Thyroid gland (tissue), 4 donors: ENCODE measurements around the gene ALOX15B.

ENCODE experiments used
- POLR2A ChIP-seq, 2 donors: fragments of 450-650 bp; IDR thresholded peaks; one replicate each; pipeline ENCODE4 v1.6.1; 2017; ENCODE audit warnings: antibody characterized with exemption in 2 of 2, mild to moderate bottlenecking in 2 of 2, moderate library complexity in 1 of 2
- TF ChIP-seq, protein P1 (sequence below), 6 experiments: fragments of 200-600 bp in 3 of 6; fragments of 450-650 bp in 3 of 6; sonication (generic) in 3 of 6; IDR thresholded peaks; one replicate each; pipeline ENCODE4 v1.5.1; 2016 to 2019; ENCODE audit warnings: antibody characterized with exemption in 6 of 6, mild to moderate bottlenecking in 2 of 6, inconsistent platforms in 1 of 6, moderate library complexity in 1 of 6

DNA sequence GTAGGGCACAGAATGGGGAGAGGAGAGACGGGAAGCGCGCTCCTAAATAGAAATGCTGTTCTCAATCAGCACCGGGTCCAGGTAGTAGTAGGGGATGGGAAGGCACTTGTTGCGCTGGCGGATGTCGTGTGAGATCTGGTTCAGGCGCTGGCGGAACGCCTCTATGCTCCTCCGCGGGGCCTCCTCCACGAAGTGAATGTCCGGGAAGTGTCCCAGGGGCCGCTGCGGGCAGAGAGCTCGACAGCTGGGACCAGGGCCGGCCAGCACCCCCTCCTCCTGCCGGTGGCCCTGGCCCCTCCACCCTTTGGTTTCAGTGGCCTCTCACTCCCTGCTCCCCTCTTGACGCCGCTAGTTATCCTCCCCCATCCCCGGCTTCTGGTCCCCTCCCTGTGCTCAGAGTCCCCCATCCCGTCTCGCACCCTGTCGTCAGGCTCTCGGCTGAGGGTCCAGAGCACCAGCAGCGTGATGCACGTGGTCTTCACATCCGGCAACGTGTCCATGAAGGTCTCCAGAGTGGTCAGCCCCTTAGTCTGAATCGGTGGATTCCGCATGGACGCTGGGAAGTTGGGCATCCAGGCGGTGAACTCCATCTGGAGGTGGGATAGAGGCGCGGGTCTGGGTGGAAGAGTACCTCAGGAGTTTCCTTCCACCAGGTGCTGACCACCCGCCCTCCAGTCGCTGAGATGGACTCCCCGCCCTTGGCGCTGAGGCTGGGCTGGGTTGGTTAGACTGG, 34.0 kb downstream of the ALOX15B start:
- TF ChIP-seq, protein P1, sequence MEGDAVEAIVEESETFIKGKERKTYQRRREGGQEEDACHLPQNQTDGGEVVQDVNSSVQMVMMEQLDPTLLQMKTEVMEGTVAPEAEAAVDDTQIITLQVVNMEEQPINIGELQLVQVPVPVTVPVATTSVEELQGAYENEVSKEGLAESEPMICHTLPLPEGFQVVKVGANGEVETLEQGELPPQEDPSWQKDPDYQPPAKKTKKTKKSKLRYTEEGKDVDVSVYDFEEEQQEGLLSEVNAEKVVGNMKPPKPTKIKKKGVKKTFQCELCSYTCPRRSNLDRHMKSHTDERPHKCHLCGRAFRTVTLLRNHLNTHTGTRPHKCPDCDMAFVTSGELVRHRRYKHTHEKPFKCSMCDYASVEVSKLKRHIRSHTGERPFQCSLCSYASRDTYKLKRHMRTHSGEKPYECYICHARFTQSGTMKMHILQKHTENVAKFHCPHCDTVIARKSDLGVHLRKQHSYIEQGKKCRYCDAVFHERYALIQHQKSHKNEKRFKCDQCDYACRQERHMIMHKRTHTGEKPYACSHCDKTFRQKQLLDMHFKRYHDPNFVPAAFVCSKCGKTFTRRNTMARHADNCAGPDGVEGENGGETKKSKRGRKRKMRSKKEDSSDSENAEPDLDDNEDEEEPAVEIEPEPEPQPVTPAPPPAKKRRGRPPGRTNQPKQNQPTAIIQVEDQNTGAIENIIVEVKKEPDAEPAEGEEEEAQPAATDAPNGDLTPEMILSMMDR (IDR thresholded peaks at IDR 0.05) = no peak
- no peak for TF ChIP-seq POLR2A (IDR thresholded peaks at IDR 0.05)
